IMR-90 (cell line): ENCODE measurements around the gene CIAO2B. TPM values are rescaled to one million over a fixed set of nuclear protein-coding genes. Genes with fewer than 3 reads are reported as not detected.

Experiments used
- ATAC-seq: fragments of 200-7000 bp; cut with Tn5 transposase; 2 replicates; pipeline ENCODE4 v1.9.1; 2020; ENCODE audit warnings: low read depth, mild to moderate bottlenecking, moderate library complexity
- BruUV-seq: library from RNA; stranded (reverse); fragments of 400-500 nt; replicated peaks from 2 replicates; lab custom pipeline; 2021; lab: Mats Ljungman, UMichigan
- CTCF ChIA-PET: fragments of 300-600 bp; formaldehyde crosslinking; extraction: SDS; loops from one replicate; lab custom pipeline; 2021; ENCODE audit warnings: antibody characterized with exemption; lab: Yijun Ruan, JAX
- POLR2A ChIA-PET: fragments of 300-600 bp; sonication (Branson Sonifier 250); formaldehyde crosslinking; loops from one replicate; lab custom pipeline; 2022; ENCODE audit warnings: antibody characterized with exemption; ENCODE audit not compliant: unreplicated experiment; lab: Charles Lee
- DNase-seq: peaks from one replicate; pipeline ENCODE4 v3.0.0; 2013
- H2AFZ ChIP-seq: replicated peaks from 2 replicates; pipeline ENCODE3; 2013; ENCODE audit warnings: low read length, mild to moderate bottlenecking; ENCODE audit not compliant: poor library complexity
- H2AK5ac ChIP-seq: 2 replicates; pipeline ENCODE4 v1.6.1; 2013; ENCODE audit warnings: low read depth, low read length, inconsistent platforms
- H2AK9ac ChIP-seq: replicated peaks from 2 replicates; pipeline ENCODE3; 2013; ENCODE audit warnings: mild to moderate bottlenecking, low read depth, low read length, moderate library complexity; ENCODE audit not compliant: poor library complexity
- H2BK120ac ChIP-seq: 2 replicates; pipeline ENCODE4 v1.6.1; 2013; ENCODE audit warnings: low read depth, low read length, inconsistent platforms
- H2BK15ac ChIP-seq: 3 replicates; pipeline ENCODE4 v1.6.1; 2013; ENCODE audit warnings: low read depth, low read length, inconsistent platforms
- H2BK20ac ChIP-seq: 2 replicates; pipeline ENCODE4 v1.6.1; 2013; ENCODE audit warnings: low read depth, mild to moderate bottlenecking, inconsistent platforms, low read length, moderate library complexity
- H2BK5ac ChIP-seq: 2 replicates; pipeline ENCODE4 v1.6.1; 2013; ENCODE audit warnings: mild to moderate bottlenecking, low read depth, low read length, inconsistent platforms; ENCODE audit not compliant: poor library complexity, severe bottlenecking
- H3K14ac ChIP-seq: replicated peaks from 2 replicates; pipeline ENCODE4 v1.6.1; 2013; ENCODE audit warnings: low read depth, low read length, inconsistent platforms
- H3K18ac ChIP-seq: 2 replicates; pipeline ENCODE4 v1.6.1; 2013; ENCODE audit warnings: low read depth, low read length, control low read depth
- H3K23ac ChIP-seq: 2 replicates; pipeline ENCODE4 v1.6.1; 2013; ENCODE audit warnings: low read depth, low read length, inconsistent platforms
- H3K27ac ChIP-seq: 2 replicates; pipeline ENCODE4 v1.5.1; 2013; ENCODE audit warnings: mild to moderate bottlenecking, control low read depth, low read length; ENCODE audit not compliant: insufficient read depth
- H3K27me3 ChIP-seq: 2 replicates; pipeline ENCODE4 v1.6.1; 2013; ENCODE audit warnings: low read length; ENCODE audit not compliant: control insufficient read depth, insufficient read depth
- H3K36me3 ChIP-seq: 2 replicates; pipeline ENCODE4 v1.6.1; 2013; ENCODE audit warnings: low read length, mixed read lengths; ENCODE audit not compliant: control insufficient read depth, insufficient read depth
- H3K4ac ChIP-seq: 2 replicates; pipeline ENCODE4 v1.6.1; 2013; ENCODE audit warnings: low read depth, low read length, inconsistent platforms
- H3K4me1 ChIP-seq: 2 replicates; pipeline ENCODE4 v1.6.1; 2013; ENCODE audit warnings: low read length, mixed read lengths; ENCODE audit not compliant: control insufficient read depth, insufficient read depth
- H3K4me2 ChIP-seq: 2 replicates; pipeline ENCODE4 v1.6.1; 2013; ENCODE audit warnings: low read depth, mild to moderate bottlenecking, control low read depth, low read length, moderate library complexity
- H3K4me3 ChIP-seq: 2 replicates; pipeline ENCODE4 v1.5.1; 2013; ENCODE audit warnings: low read depth, mild to moderate bottlenecking, control low read depth, low read length, moderate library complexity; ENCODE audit not compliant: insufficient read depth
- H3K56ac ChIP-seq: 2 replicates; pipeline ENCODE4 v1.6.1; 2013; ENCODE audit warnings: low read length, inconsistent platforms; ENCODE audit not compliant: insufficient read depth; ENCODE audit errors: extremely low read depth
- H3K79me1 ChIP-seq, 2 experiments: 2 replicates each; pipeline ENCODE4 v1.6.1; 2013; ENCODE audit warnings: low read length in 2 of 2, inconsistent platforms in 1 of 2, low read depth in 1 of 2
- H3K9ac ChIP-seq: 2 replicates; pipeline ENCODE4 v1.6.1; 2013; ENCODE audit warnings: low read depth, low read length, control low read depth
- H3K9me1 ChIP-seq: 2 replicates; pipeline ENCODE4 v1.6.1; 2013; ENCODE audit warnings: low read length, inconsistent platforms; ENCODE audit not compliant: insufficient read depth
- H3K9me3 ChIP-seq: 2 replicates; pipeline ENCODE4 v1.6.1; 2013; ENCODE audit warnings: low read length; ENCODE audit not compliant: control insufficient read depth, insufficient read depth
- H4K20me1 ChIP-seq: 2 replicates; pipeline ENCODE4 v1.6.1; 2013; ENCODE audit warnings: low read length, inconsistent platforms; ENCODE audit not compliant: insufficient read depth
- H4K5ac ChIP-seq: 2 replicates; pipeline ENCODE4 v1.6.1; 2013; ENCODE audit warnings: mild to moderate bottlenecking, low read depth, low read length, control low read depth
- H4K8ac ChIP-seq, 2 experiments: 2 replicates each; pipeline ENCODE4 v1.6.1; 2013; ENCODE audit warnings: low read depth in 2 of 2, low read length in 2 of 2, control low read depth in 1 of 2, inconsistent platforms in 1 of 2
- H4K91ac ChIP-seq: 2 replicates; pipeline ENCODE4 v1.6.1; 2013; ENCODE audit warnings: low read depth, low read length, inconsistent platforms; ENCODE audit not compliant: insufficient read depth
- BHLHE40 ChIP-seq: fragments of 150-350 bp; IDR thresholded peaks from 2 replicates; pipeline ENCODE4 v1.6.1; 2016; ENCODE audit warnings: mild to moderate bottlenecking, low read depth, low read length
- CEBPB ChIP-seq: IDR thresholded peaks from 2 replicates; pipeline ENCODE4 v1.6.1; 2012; ENCODE audit warnings: low read depth, low read length, improper control_type of control experiment
- CHD1 ChIP-seq: IDR thresholded peaks from 2 replicates; pipeline ENCODE4 v1.6.1; 2012; ENCODE audit warnings: low read depth, low read length, improper control_type of control experiment
- CTCF ChIP-seq: conservative IDR thresholded peaks from 2 replicates; pipeline ENCODE4 v1.5.1; 2012; ENCODE audit warnings: mild to moderate bottlenecking, low read depth, low read length, improper control_type of control experiment
- FOS ChIP-seq: fragments of 150-350 bp; IDR thresholded peaks from 2 replicates; pipeline ENCODE4 v1.6.1; 2016; ENCODE audit warnings: low read depth, low read length
- MAFK ChIP-seq: IDR thresholded peaks from 2 replicates; pipeline ENCODE4 v1.6.1; 2012; ENCODE audit warnings: low read depth, low read length, improper control_type of control experiment
- MAZ ChIP-seq: IDR thresholded peaks from 2 replicates; pipeline ENCODE4 v1.6.1; 2012; ENCODE audit warnings: low read depth, mild to moderate bottlenecking, low read length, improper control_type of control experiment, moderate library complexity, borderline replicate concordance
- MXI1 ChIP-seq: IDR thresholded peaks from 2 replicates; pipeline ENCODE4 v1.6.1; 2012; ENCODE audit warnings: low read depth, mild to moderate bottlenecking, low read length, moderate library complexity, borderline replicate concordance
- NFE2L2 ChIP-seq: fragments of 150-350 bp; IDR thresholded peaks from 2 replicates; pipeline ENCODE4 v1.6.1; 2016; ENCODE audit warnings: low read depth, mild to moderate bottlenecking, low read length
- POLR2A ChIP-seq: IDR thresholded peaks from 2 replicates; pipeline ENCODE4 v1.6.1; 2012; ENCODE audit warnings: mild to moderate bottlenecking, low read depth, low read length
- RAD21 ChIP-seq: IDR thresholded peaks from 2 replicates; pipeline ENCODE4 v1.6.1; 2012; ENCODE audit warnings: low read length, improper control_type of control experiment
- RCOR1 ChIP-seq: IDR thresholded peaks from 2 replicates; pipeline ENCODE4 v1.6.1; 2012; ENCODE audit warnings: mild to moderate bottlenecking, low read length, improper control_type of control experiment; ENCODE audit not compliant: insufficient replicate concordance
- RFX5 ChIP-seq: IDR thresholded peaks from 2 replicates; pipeline ENCODE4 v1.8.0; 2012; ENCODE audit warnings: low read depth, mild to moderate bottlenecking, low read length, moderate library complexity
- SMC3 ChIP-seq: fragments of 150-350 bp; IDR thresholded peaks from 2 replicates; pipeline ENCODE4 v1.6.1; 2016; ENCODE audit warnings: low read depth, mild to moderate bottlenecking, antibody characterized with exemption, low read length, moderate library complexity
- WGBS, 2 experiments: methylation state at CpG; one replicate each; pipeline versions ENCODE4 v1.1.5 to v1.1.7; 2013; ENCODE audit warnings: missing lambda C conversion rate in 2 of 2; ENCODE audit not compliant: insufficient read length in 1 of 2; ENCODE audit errors: extremely low coverage in 2 of 2; 5-methylcytosine and 5-hydroxymethylcytosine counted together
- dilution Hi-C: fragments of 300-500 bp; cut with HindIII; formaldehyde crosslinking; loops from one replicate; pipeline ENCODE4 v1.14.3; 2018; ENCODE audit warnings: low sequenced_read_pairs; ENCODE audit not compliant: unreplicated experiment
- in situ Hi-C: fragments of 300-500 bp; cut with MboI; formaldehyde crosslinking; loops from 3 replicates; pipeline ENCODE4 v1.14.3; 2019; ENCODE audit warnings: low sequenced_read_pairs, inconsistent platforms, mixed read lengths
- intact Hi-C: fragments of 100-400 bp; cut with micrococcal nuclease; formaldehyde crosslinking; loops from 2 replicates; pipeline ENCODE4 v1.10.0; 2022
- polyA plus RNA-seq, 3 experiments: library from polyadenylated mRNA; depleted of rRNA; stranded (reverse); fragments of >200 nt; gene quantifications; 2 replicates each; pipeline ENCODE4 v1.2.3, GENCODE V29; 2012; ENCODE audit warnings: low replicate concordance in 1 of 3
- total RNA-seq: library from RNA; depleted of rRNA; stranded (reverse); fragments of >200 nt; gene quantifications from 2 replicates; pipeline ENCODE4 v1.2.3, GENCODE V29; 2012
- TF ChIP-seq, protein P1 (sequence below): fragments of 150-350 bp; IDR thresholded peaks from 2 replicates; pipeline ENCODE4 v1.6.1; 2017; ENCODE audit warnings: mild to moderate bottlenecking, antibody characterized with exemption, low read length, low read depth
- TF ChIP-seq, protein P2 (sequence below): fragments of 150-350 bp; IDR thresholded peaks from 2 replicates; pipeline ENCODE4 v1.6.1; 2016; ENCODE audit warnings: low read depth, mild to moderate bottlenecking, low read length, moderate library complexity, borderline replicate concordance

Gene CIAO2B
- total and polyA plus RNA-seq, 2 of the 4 experiments (the other 2 are of a cell fraction): 148 to 234 TPM

GRCh38 chr16:66891797-66892196, 42.4 kb downstream of the CIAO2B start:
- H4K5ac ChIP-seq: no peak overlapping the region
- H3K56ac ChIP-seq: no peak overlapping the region
- peaks cover 0 to 3% of the 10 kb centered on the region in 2 experiments; a peak in 2 of 4 replicates for H3K79me1 ChIP-seq
- no peak overlapping the region for H3K27ac ChIP-seq
- H3K18ac ChIP-seq: no peak overlapping the region
- dilution Hi-C loops (no loop called here), in situ Hi-C loops (no loop called here), intact Hi-C loops (loop anchor here (10.0 kb wide), 1 partner anchor 263 kb away; the partner anchor contains the start of genes B3GNT9, FBXL8 and TRADD)
- no peak overlapping the region for H4K8ac ChIP-seq
- H3K4ac ChIP-seq: no peak overlapping the region
- no peak overlapping the region for H2BK5ac ChIP-seq
- H4K20me1 ChIP-seq: peaks cover 1% of the 10 kb centered on the region; the same call in 1 of the 2 replicates
- peaks cover 6% of the 10 kb centered on the region; the same call in 1 of the 2 replicates for H3K36me3 ChIP-seq
- H3K23ac ChIP-seq: no peak overlapping the region
- peaks cover 3% of the 10 kb centered on the region; the same call in 1 of the 2 replicates for H3K4me1 ChIP-seq
- ChIA-PET POLR2A (no interaction called here), CTCF (no interaction called here)
- no peak overlapping the region for H2AFZ ChIP-seq
- WGBS, 2 experiments: no CpG with 5 or more reads among the region's 6 CpGs
- no peak for TF ChIP-seq FOS
- no peak for TF ChIP-seq MAFK
- TF ChIP-seq CEBPB: no peak
- TF ChIP-seq, protein P1, sequence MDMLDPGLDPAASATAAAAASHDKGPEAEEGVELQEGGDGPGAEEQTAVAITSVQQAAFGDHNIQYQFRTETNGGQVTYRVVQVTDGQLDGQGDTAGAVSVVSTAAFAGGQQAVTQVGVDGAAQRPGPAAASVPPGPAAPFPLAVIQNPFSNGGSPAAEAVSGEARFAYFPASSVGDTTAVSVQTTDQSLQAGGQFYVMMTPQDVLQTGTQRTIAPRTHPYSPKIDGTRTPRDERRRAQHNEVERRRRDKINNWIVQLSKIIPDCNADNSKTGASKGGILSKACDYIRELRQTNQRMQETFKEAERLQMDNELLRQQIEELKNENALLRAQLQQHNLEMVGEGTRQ: no peak
- no peak for TF ChIP-seq SMC3
- no peak for TF ChIP-seq RFX5
- no peak for TF ChIP-seq BHLHE40
- no peak for TF ChIP-seq POLR2A
- TF ChIP-seq MAZ: no peak
- TF ChIP-seq RAD21: no peak
- no peak for TF ChIP-seq CHD1
- TF ChIP-seq RCOR1: no peak
- TF ChIP-seq NFE2L2: no peak
- no peak for TF ChIP-seq MXI1
- TF ChIP-seq, protein P2, sequence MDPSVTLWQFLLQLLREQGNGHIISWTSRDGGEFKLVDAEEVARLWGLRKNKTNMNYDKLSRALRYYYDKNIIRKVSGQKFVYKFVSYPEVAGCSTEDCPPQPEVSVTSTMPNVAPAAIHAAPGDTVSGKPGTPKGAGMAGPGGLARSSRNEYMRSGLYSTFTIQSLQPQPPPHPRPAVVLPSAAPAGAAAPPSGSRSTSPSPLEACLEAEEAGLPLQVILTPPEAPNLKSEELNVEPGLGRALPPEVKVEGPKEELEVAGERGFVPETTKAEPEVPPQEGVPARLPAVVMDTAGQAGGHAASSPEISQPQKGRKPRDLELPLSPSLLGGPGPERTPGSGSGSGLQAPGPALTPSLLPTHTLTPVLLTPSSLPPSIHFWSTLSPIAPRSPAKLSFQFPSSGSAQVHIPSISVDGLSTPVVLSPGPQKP: no peak
- TF ChIP-seq CTCF: no peak
- 0 out of 2 replicates have a peak, but pooled peaks cover 2% of the 10 kb centered on the region for H3K9me1 ChIP-seq
- H4K91ac ChIP-seq: no peak overlapping the region
- no TSS peak for BruUV-seq
- H3K14ac ChIP-seq: no peak overlapping the region
- no peak overlapping the region for H2BK120ac ChIP-seq
- H2AK5ac ChIP-seq: no peak overlapping the region
- DNase-seq: no peak
- H3K4me2 ChIP-seq: no peak overlapping the region
- ATAC-seq: no peak
- no peak overlapping the region for H2BK15ac ChIP-seq
- no peaks in the 10 kb centered on the region for H3K9me3 ChIP-seq
- H3K4me3 ChIP-seq: no peak overlapping the region
- no peak overlapping the region for H3K9ac ChIP-seq
- H3K27me3 ChIP-seq: no peaks in the 10 kb centered on the region
- H2BK20ac ChIP-seq: no peak overlapping the region
- H2AK9ac ChIP-seq: no peak overlapping the region
